GM18519 (cell line): ENCODE results near the gene CHRNA9.

Experiments
- ATAC-seq: cut with Tn5 transposase; IDR thresholded peaks from one replicate; pipeline ENCODE4 v1.9.1; 2021; ENCODE audit warnings: mild to moderate bottlenecking, moderate library complexity; ENCODE audit not compliant: unreplicated experiment, low FRiP score

Gene CHRNA9

GRCh38 chr4:40331961-40332360, 3.2 kb upstream of the CHRNA9 start:
- no peak for ATAC-seq

GRCh38 chr4:40333921-40334352, 1.2 kb upstream of the CHRNA9 start:
- no peak for ATAC-seq

- no peak for ATAC-seq
Observed at GRCh38 chr4:40335525-40335894, 377 bp downstream of the CHRNA9 start.

- no peak for ATAC-seq
Observed at GRCh38 chr4:40337051-40337450, 1.9 kb downstream of the CHRNA9 start.

GRCh38 chr4:40337523-40337922, 2.4 kb downstream of the CHRNA9 start:
- ATAC-seq = no peak

- no peak for ATAC-seq
Observed at GRCh38 chr4:40340030-40340429, 4.9 kb downstream of the CHRNA9 start.

GRCh38 chr4:40347472-40347871, 12.3 kb downstream of the CHRNA9 start:
- no peak for ATAC-seq

- ATAC-seq = no peak
Observed at GRCh38 chr4:40348000-40348399, 12.9 kb downstream of the CHRNA9 start.

GRCh38 chr4:40349561-40350198, 14.5 kb downstream of the CHRNA9 start:
- ATAC-seq = no peak

- no peak for ATAC-seq
Observed at GRCh38 chr4:40350627-40351227, 15.6 kb downstream of the CHRNA9 start.

GRCh38 chr4:40354158-40354557, 19.0 kb downstream of the CHRNA9 start:
- no peak for ATAC-seq

GRCh38 chr4:40355131-40355530, 20.0 kb downstream of the CHRNA9 start:
- no peak for ATAC-seq

GRCh38 chr4:40357738-40358137, 22.6 kb downstream of the CHRNA9 start:
- no peak for ATAC-seq

GRCh38 chr4:40361338-40361737, 26.2 kb downstream of the CHRNA9 start:
- no peak for ATAC-seq

- ATAC-seq = no peak
Observed at GRCh38 chr4:40363382-40363920, 28.3 kb downstream of the CHRNA9 start.

- no peak for ATAC-seq
Observed at GRCh38 chr4:40363945-40364344, 28.8 kb downstream of the CHRNA9 start.

- ATAC-seq = no peak
Observed at GRCh38 chr4:40365766-40366165, 30.6 kb downstream of the CHRNA9 start.

- ATAC-seq = no peak
Observed at GRCh38 chr4:40367451-40367850, 32.3 kb downstream of the CHRNA9 start.

- ATAC-seq = no peak
Observed at GRCh38 chr4:40369437-40370274, 34.5 kb downstream of the CHRNA9 start.

- no peak for ATAC-seq
Observed at GRCh38 chr4:40372651-40373050, 37.5 kb downstream of the CHRNA9 start.

GRCh38 chr4:40373636-40374035, 38.5 kb downstream of the CHRNA9 start:
- no peak for ATAC-seq
